HG02571 (cell line): Measurements from ENCODE around the gene PARL.

Source experiments
- ATAC-seq: cut with Tn5 transposase; IDR thresholded peaks from one replicate; pipeline ENCODE4 v1.9.1; 2021; ENCODE audit warnings: mild to moderate bottlenecking, moderate library complexity; ENCODE audit not compliant: unreplicated experiment

Gene PARL

DNA sequence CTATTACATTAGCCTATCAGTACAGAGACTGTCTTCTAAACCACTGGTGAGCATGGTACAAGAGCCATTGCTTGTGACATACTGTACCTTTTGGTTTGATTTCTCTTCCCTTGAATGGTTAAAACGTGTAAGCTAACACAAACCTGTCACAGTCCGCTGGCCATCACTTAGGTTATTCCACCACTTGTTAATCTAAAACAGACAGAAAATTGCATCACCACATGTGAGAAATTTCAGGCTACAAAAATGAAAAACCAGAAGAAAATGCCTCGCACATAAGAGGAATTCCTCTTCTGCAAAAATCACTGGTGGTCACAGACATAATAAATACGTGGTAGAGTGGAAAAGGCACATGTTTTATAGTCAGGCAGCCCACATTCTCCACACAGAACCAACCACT lies 22.1 kb downstream of the PARL start:
- ATAC-seq, result no peak

DNA sequence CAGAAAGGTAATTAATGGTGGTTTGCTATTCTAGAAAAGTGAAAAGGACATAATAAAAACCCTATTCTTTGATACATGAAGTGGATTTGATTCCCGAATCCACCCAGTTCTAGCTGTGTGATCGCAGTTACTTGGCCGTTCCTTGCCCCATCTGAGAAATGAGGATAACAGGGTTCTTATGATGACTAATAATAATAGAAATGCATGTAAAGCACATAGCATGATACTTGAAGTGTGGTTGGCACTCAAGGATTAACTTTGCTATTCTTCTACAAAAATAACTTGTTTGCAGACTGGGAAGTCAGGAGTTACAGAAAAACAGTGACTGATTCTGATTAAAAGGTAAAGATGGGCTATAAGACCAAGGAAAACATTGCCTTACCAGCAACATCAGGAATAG lies 26.8 kb downstream of the PARL start:
- ATAC-seq, result no peak

GRCh38 chr3:183854318-183855035 lies 30.2 kb downstream of the PARL start:
- no peak for ATAC-seq

GRCh38 chr3:183845608-183846288 lies 38.9 kb downstream of the PARL start:
- no peak for ATAC-seq

DNA sequence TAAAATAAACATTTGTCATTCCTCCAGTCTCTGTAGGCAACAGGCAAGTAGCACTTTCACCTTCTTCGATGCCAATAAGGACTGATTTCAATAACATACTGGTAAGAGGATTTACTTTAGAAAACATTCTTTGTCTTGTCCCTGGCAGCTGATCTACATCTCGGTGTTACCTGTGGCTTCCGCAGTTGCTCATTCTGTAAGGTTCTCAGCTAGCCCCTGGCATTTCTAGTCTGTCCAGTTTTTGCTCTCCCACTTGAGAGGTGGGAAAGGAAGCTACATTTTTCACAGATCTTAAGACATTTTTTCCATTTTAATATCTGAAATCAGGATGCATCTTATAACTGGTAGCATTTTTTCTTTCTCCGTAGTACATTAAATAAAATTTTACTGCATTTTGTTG lies 39.6 kb downstream of the PARL start:
- no peak for ATAC-seq

DNA sequence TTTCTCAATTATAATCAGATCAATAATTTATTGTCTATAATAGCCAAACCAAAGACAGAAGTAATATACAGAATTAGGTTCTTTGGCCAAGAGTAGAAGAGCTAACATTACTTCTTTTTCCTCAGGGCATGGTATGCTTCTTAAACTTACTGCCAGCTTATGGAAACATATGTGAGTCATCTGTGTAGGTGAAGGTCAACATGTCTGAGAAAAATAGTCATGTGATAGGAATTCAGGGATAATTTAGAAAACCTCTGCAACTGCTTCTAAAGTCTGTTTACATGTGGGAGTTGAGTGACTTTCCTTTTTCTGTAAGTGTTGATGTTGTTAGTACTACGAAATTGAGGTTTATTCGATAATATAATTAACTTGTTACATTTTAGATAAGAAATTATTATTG lies 40.1 kb downstream of the PARL start:
- no peak for ATAC-seq

- no peak for ATAC-seq
Measured at GRCh38 chr3:183839751-183840150, 44.9 kb downstream of the PARL start.

DNA sequence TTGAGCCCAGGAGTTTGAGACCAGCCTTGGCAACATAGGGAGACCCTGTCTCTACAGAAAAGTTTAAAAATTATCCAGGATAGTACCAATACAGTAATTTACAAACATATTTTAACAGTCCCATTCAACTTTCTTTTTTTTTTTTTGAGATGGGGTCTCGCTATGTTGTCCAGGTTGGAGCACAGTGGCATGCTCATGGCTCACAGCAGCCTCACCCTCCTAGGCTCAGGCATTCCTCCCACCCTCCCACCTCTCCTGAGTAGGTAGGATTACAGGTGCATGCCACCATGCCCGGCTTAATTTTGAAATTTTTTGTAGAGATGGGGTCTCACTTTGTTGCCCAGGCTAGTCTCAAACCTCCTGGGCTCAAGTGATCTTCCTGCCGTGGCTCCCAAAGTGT lies 46.8 kb downstream of the PARL start:
- no peak for ATAC-seq

DNA sequence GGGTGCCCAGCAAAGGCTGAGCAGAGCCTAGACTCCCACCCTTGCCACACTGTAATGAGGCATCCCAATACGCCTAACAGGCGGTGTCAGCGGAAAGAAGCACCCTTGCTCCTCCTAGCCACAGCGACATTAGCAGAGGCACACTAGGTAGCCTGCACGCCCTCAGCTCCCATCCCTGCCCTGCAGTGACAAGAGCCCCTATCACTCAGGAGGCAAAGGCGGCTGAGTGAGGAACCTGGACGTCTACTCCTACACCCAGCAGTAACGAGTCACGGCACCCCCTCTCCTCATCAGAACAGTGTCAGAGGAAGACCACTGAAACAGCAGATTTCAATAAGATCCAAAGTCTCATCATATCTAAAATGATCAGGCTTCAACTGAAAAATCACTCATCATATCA lies 47.3 kb downstream of the PARL start:
- no peak for ATAC-seq

DNA sequence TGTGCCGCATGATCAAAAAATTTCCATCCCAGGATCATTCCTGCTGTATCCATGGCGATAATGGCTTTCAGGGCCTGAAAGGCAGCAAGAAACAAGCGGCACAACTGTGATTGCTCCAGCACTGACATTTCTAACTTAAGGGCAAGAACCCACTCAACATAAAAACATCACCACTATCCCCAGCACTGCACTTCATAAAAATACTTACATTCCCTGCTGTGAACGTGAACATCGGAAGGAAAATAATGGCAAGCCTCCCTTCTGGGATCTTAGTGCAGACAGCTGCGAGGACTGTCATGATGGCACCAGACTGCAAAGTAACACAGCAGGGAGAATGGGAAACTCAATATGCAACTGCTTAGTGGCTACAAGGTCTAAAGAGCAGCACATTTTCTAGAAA lies 51.2 kb downstream of the PARL start:
- no peak for ATAC-seq

DNA sequence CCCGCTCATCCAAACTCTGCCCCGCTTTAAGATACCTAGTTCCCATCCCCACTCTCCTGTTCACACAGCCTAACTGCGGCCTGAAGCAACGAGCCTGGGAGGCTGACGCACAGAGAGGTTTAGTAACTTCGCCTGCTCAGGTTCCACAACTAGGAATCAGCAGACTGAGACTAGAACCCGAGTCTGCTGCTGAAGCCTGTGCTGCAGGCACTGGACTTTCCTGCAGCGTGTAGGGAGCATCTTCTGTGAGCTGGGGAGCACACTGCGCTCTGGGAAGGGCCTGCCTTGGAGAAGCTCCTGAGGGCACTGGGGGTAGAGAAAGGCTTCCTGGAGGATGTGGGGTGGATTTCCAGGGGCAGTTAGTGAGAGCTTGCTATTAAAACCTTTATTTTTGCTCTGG lies 54.5 kb downstream of the PARL start:
- no peak for ATAC-seq

GRCh38 chr3:183829466-183829865 lies 55.2 kb downstream of the PARL start:
- no peak for ATAC-seq

GRCh38 chr3:183828538-183828870 lies 56.2 kb downstream of the PARL start:
- no peak for ATAC-seq

DNA sequence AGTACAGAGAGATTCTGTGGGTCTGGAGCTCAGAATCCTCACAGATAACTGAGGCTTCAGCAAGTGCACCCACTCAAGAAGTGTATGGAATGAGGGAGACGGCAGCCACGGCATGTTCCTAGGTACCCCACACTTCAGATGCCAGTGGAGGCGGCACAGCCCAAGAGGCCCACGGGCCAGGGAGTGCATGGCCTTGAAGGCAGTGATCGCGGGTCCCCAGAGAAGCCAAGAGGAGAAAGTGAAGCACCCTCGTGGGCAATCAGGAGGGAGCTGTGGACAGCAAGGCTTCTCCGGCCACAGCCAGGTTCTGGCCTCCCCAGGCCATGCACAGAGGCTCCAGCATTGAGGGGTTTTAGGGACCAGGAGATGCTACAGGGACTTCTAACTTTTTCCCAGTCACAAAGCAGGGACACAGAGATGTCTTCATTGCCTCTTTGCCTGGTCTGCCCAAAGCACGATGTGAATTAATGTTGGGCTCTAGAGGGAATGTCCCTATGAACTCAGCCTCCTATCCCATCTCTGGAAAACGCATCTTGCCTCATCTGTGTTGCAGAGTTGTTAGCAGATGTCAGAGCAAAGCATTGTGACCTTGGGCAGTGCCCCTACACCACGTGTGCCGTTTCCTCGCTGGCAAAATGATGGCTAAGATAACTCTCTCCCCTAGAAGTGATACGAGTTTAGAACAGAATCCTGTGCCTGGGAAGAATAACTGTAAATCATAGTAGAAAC lies 56.7 kb downstream of the PARL start:
- ATAC-seq, result no peak

- no peak for ATAC-seq
Measured at GRCh38 chr3:183826448-183827250, 58.0 kb downstream of the PARL start.

- no peak for ATAC-seq
Measured at GRCh38 chr3:183825456-183826161, 59.1 kb downstream of the PARL start, which contains the start of gene MAP6D1. TSS of gene MAP6D1 (minus strand) at chr3:183825577. CDS start at chr3:183825547, 30 bp downstream.

DNA sequence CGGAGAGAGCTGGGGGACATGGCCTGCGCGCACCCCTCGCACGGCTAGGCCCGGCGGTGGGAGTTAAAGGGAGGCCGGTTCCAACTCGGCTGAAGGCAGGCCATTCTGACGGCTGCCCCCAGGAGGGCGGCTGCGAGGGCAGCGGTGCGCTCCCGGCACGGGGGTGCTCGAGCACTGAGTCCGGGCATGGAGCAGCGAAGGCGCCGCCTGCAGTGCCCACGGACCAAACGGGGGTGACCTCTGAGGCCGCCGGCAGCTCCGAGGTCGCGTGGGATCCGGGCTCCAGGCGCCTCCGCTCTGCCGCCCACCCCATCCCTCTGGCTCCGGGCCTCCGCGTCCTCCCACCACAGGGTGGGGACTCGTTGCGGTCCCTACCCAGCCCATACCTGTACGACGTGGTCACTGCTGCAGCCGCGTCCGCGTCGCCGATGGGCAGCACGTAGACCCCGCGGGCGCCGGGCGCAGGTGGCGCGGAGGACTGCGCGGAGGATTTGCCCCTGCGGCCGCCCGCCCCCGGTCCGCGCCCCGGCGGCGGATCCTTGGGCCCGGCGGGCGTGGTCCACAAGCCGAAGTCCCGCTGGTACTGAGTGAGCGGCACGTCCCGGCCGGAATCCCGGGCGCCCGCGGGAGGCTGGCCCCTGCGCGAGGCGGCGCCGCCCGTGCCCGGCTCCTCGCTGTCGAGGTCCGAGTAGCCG lies 59.8 kb downstream of the PARL start:
- no peak for ATAC-seq

DNA sequence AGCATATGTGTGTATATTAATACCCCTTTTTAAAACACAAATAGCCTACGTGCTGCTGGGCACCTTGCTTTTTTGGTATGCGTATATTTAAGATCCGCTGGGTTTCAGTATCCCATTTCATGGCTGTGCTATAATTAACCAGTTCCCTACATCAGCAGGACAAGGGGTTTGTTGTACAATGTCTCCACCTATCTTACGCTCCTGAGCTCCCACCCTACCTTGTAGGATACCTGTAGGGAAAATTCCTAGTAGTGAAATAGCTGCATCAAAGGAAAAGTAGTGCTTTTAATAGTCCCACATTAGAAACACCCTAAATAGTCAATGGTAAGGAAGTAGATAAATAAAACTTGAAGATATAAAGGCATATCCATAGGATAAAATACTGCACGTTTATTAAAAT lies 60.7 kb downstream of the PARL start:
- ATAC-seq, result no peak

DNA sequence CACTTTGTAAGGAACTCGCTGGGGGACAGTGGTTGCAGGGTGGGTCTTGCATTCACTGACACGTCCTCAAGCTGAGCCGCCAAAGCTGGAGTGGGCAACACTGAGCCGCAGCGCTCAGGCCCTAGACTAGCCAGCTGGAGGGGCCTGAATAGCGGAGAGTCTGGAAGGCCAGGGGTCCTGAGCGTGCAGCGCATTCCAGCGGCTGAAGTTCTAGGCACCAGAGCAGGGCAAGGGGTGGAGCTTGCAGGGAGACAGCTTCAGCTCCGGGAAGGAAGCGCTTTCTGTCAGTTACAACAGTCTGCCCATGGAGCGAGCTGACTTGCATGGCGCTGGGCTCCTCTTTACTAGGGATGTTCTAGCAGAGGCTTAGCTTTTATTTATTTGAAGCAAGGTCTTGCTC lies 62.0 kb downstream of the PARL start:
- no peak for ATAC-seq

DNA sequence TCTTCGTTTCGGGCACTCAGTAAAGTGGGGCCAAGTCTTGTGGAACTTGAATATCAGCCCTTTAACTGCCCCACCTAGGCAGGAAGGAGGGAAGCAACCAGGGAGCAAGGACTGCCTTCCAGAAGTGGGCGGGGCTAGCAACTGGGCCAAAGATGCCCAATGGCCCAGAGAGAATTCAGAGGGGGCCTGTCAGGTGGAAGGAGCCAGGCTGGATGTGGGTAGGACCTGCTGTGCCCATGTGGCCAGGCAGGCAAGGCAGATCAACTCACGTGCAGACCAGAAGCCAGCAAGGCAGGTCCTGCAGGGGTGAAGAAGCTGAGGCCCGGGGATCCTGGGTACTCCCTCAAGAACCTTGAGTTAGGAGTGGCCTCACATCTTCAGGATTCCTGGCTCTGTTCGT lies 64.8 kb downstream of the PARL start:
- ATAC-seq, result no peak
